B cell (primary cell): ENCODE data around the gene PCBP3. TPM values are rescaled to one million over a fixed set of nuclear protein-coding genes. Genes with fewer than 3 reads are reported as not detected.

Experiments
- ATAC-seq: fragments of 200-7000 bp; cut with Tn5 transposase; one replicate; pipeline ENCODE4 v1.10.0; 2021; ENCODE audit warnings: low read depth, mild to moderate bottlenecking, moderate number of reproducible peaks, moderate library complexity
- CTCF ChIA-PET: fragments of 350-600 bp; sonication (Branson Sonifier 250); formaldehyde crosslinking; loops from one replicate; lab custom pipeline; 2021; ENCODE audit warnings: antibody characterized with exemption, inconsistent platforms; lab: Charles Lee
- POLR2A ChIA-PET: fragments of 350-600 bp; sonication (Branson Sonifier 250); formaldehyde crosslinking; loops from one replicate; lab custom pipeline; 2021; ENCODE audit warnings: antibody characterized with exemption; lab: Charles Lee
- DNase-seq: peaks from one replicate; pipeline ENCODE4 v3.0.0; 2013
- H2AFZ ChIP-seq: 2 replicates; pipeline ENCODE4 v1.6.1; 2012; ENCODE audit warnings: mild to moderate bottlenecking, low read depth, low read length; ENCODE audit not compliant: insufficient read depth, poor library complexity, severe bottlenecking
- H3K27ac ChIP-seq, 2 donors: 1 replicate in 1 of 2; 2 replicates in 1 of 2; pipeline ENCODE4 v1.5.1; 2012 to 2013; ENCODE audit warnings: low read length in 2 of 2, mild to moderate bottlenecking in 2 of 2, moderate library complexity in 1 of 2
- H3K27me3 ChIP-seq, 4 experiments: fragments of 200-600 bp in 1 of 4; sonication (generic) in 1 of 4; replicated peaks in 1 of 4; 1 replicate in 2 of 4; 2 replicates in 2 of 4; pipeline versions ENCODE4 v1.6.1 to v1.7.0; 2013 to 2016; ENCODE audit warnings: low read length in 3 of 4, mild to moderate bottlenecking in 2 of 4, mixed read lengths in 1 of 4, moderate library complexity in 1 of 4; ENCODE audit not compliant: insufficient read depth in 4 of 4, control insufficient read depth in 3 of 4; ENCODE audit errors: control extremely low read depth in 1 of 4
- H3K36me3 ChIP-seq, 2 experiments: replicated peaks in 1 of 2; 1 replicate in 1 of 2; 2 replicates in 1 of 2; pipeline versions ENCODE4 v1.6.1 to v1.7.1; 2013; ENCODE audit warnings: low read length in 1 of 2; ENCODE audit not compliant: insufficient read depth in 2 of 2, control insufficient read depth in 1 of 2; ENCODE audit errors: control extremely low read depth in 1 of 2, extremely low read depth in 1 of 2
- H3K4me1 ChIP-seq, 2 donors: fragments of 200-600 bp in 1 of 2; sonication (generic) in 1 of 2; 1 replicate in 1 of 2; 2 replicates in 1 of 2; pipeline versions ENCODE4 v1.5.1 to v1.6.1; 2013 to 2017; ENCODE audit warnings: low read length in 2 of 2; ENCODE audit not compliant: control insufficient read depth in 2 of 2, insufficient read depth in 2 of 2
- H3K4me2 ChIP-seq: replicated peaks from 2 replicates; pipeline ENCODE3; 2012; ENCODE audit warnings: mild to moderate bottlenecking, low read depth, low read length; ENCODE audit not compliant: poor library complexity, severe bottlenecking
- H3K4me3 ChIP-seq, 5 experiments: fragments of 200-600 bp in 1 of 5; sonication (generic) in 1 of 5; 1 replicate in 3 of 5; 2 replicates in 2 of 5; pipeline versions ENCODE4 v1.5.1 to v1.7.0; 2011 to 2016; ENCODE audit warnings: low read length in 4 of 5, mild to moderate bottlenecking in 4 of 5, low read depth in 2 of 5, control low read depth in 1 of 5, moderate library complexity in 1 of 5; ENCODE audit not compliant: insufficient read depth in 1 of 5; ENCODE audit errors: control extremely low read depth in 1 of 5, extremely low read depth in 1 of 5
- H3K79me2 ChIP-seq: fragments of 200-600 bp; sonication (generic); one replicate; pipeline ENCODE4 v1.6.0; 2016; ENCODE audit warnings: low read length; ENCODE audit not compliant: control insufficient read depth, insufficient read depth
- H3K9ac ChIP-seq: fragments of 200-600 bp; sonication (generic); 2 replicates; pipeline ENCODE4 v1.6.1; 2017; ENCODE audit warnings: mild to moderate bottlenecking, low read length, moderate library complexity
- H3K9me3 ChIP-seq, 3 donors: one replicate each; pipeline versions ENCODE4 v1.6.1 to v1.7.1; 2013; ENCODE audit warnings: low read length in 2 of 3; ENCODE audit not compliant: control insufficient read depth in 2 of 3, insufficient read depth in 1 of 3; ENCODE audit errors: control extremely low read depth in 1 of 3
- H4K20me1 ChIP-seq: 2 replicates; pipeline ENCODE4 v1.6.0; 2012; ENCODE audit warnings: mild to moderate bottlenecking, low read length; ENCODE audit not compliant: insufficient read depth, control insufficient read depth, poor library complexity, severe bottlenecking
- H3K27ac Mint-ChIP-seq: one replicate; pipeline ENCODE4 v1.8.0; 2021; ENCODE audit warnings: mixed read lengths
- H3K27me3 Mint-ChIP-seq: one replicate; pipeline ENCODE4 v1.8.0; 2021; ENCODE audit warnings: mixed read lengths
- H3K4me1 Mint-ChIP-seq: one replicate; pipeline ENCODE4 v1.8.0; 2021; ENCODE audit warnings: mixed read lengths
- H3K4me3 Mint-ChIP-seq: one replicate; pipeline ENCODE4 v1.8.0; 2021; ENCODE audit warnings: mixed read lengths
- H3K9me3 Mint-ChIP-seq: one replicate; pipeline ENCODE4 v1.8.0; 2022; ENCODE audit warnings: mixed read lengths; ENCODE audit not compliant: insufficient read depth
- CTCF ChIP-seq: fragments of 200-600 bp; IDR thresholded peaks from one replicate; pipeline ENCODE4 v1.8.0; 2022; ENCODE audit warnings: antibody characterized with exemption, mild to moderate bottlenecking
- EZH2 ChIP-seq: IDR thresholded peaks from 2 replicates; pipeline ENCODE4 v1.6.1; 2012; ENCODE audit warnings: borderline replicate concordance, low read depth, mild to moderate bottlenecking, moderate library complexity, low read length; ENCODE audit not compliant: insufficient read depth, poor library complexity, severe bottlenecking
- WGBS: methylation state at CpG from one replicate; pipeline ENCODE4 v1.1.5; 2013; ENCODE audit warnings: missing lambda C conversion rate; ENCODE audit not compliant: insufficient coverage; 5-methylcytosine and 5-hydroxymethylcytosine counted together
- intact Hi-C: fragments of 100-400 bp; cut with micrococcal nuclease; formaldehyde crosslinking; loops from one replicate; pipeline ENCODE4 v1.10.0; 2022
- polyA plus RNA-seq: library from polyadenylated mRNA; depleted of rRNA; stranded (reverse); fragments of >200 nt; gene quantifications from 2 replicates; pipeline ENCODE4 v1.2.3, GENCODE V29; 2012
- total RNA-seq, 2 donors: library from RNA; stranded (reverse); fragments of 120-200 nt in 1 of 2; gene quantifications; 1 replicate in 1 of 2; 2 replicates in 1 of 2; pipeline versions ENCODE4 v1.2.3 to v1.2.4, GENCODE V29; 2013 to 2022

Gene PCBP3
- total and polyA plus RNA-seq, 2 donors (not counting 1 experiment from before 2014, with no cell fraction given), result 0.45 to 2.7 TPM

- no peak for DNase-seq
- WGBS, result 87% methylated on average over 27 of the region's 45 CpGs
- intact Hi-C loops, result no loop called here
- no peak overlapping the region for H2AFZ ChIP-seq
- no peak overlapping the region for H3K27ac ChIP-seq
- no peak overlapping the region for H3K4me3 ChIP-seq
- no peaks in the 10 kb centered on the region for H3K27me3 ChIP-seq
- no peaks in the 10 kb centered on the region for H3K4me1 ChIP-seq
- Mint-ChIP-seq H3K9me3 (no peaks in the 10 kb centered on the region), H3K27ac (no peak overlapping the region), H3K4me1 (no peaks in the 10 kb centered on the region), H3K27me3 (no peaks in the 10 kb centered on the region), H3K4me3 (no peak overlapping the region)
- no peak for ATAC-seq
- no peaks in the 10 kb centered on the region for H3K9me3 ChIP-seq
- no peaks in the 10 kb centered on the region for H3K79me2 ChIP-seq
- H3K4me2 ChIP-seq, result no peak overlapping the region
- TF ChIP-seq EZH2 (no peak), CTCF (no peak)
- H3K9ac ChIP-seq, result no peak overlapping the region
- ChIA-PET CTCF (no interaction called here), POLR2A (no interaction called here)
- no peaks in the 10 kb centered on the region for H3K36me3 ChIP-seq
- no peaks in the 10 kb centered on the region for H4K20me1 ChIP-seq
These were observed 347.4 kb downstream of the PCBP3 start for GRCh38 chr21:45990741-45991605.

GRCh38 chr21:45991606-45992300, 348.2 kb downstream of the PCBP3 start:
- no peaks in the 10 kb centered on the region for H3K27me3 ChIP-seq
- intact Hi-C loops, result no loop called here
- 89% methylated on average over 15 of the region's 18 CpGs for WGBS
- H3K4me2 ChIP-seq, result no peak overlapping the region
- H3K27ac ChIP-seq, result no peak overlapping the region
- TF ChIP-seq CTCF (no peak), EZH2 (no peak)
- H3K27ac Mint-ChIP-seq, result no peak overlapping the region
- no peak overlapping the region for H3K4me3 Mint-ChIP-seq
- H3K9me3 Mint-ChIP-seq, result no peaks in the 10 kb centered on the region
- no peak overlapping the region for H3K4me3 ChIP-seq
- H2AFZ ChIP-seq, result no peak overlapping the region
- no peak for ATAC-seq
- no peaks in the 10 kb centered on the region for H3K27me3 Mint-ChIP-seq
- H4K20me1 ChIP-seq, result no peaks in the 10 kb centered on the region
- no peak for DNase-seq
- POLR2A ChIA-PET, result no interaction called here
- no peaks in the 10 kb centered on the region for H3K4me1 ChIP-seq
- CTCF ChIA-PET, result no interaction called here
- no peaks in the 10 kb centered on the region for H3K79me2 ChIP-seq
- no peaks in the 10 kb centered on the region for H3K4me1 Mint-ChIP-seq
- no peaks in the 10 kb centered on the region for H3K9me3 ChIP-seq
- no peaks in the 10 kb centered on the region for H3K36me3 ChIP-seq
- H3K9ac ChIP-seq, result no peak overlapping the region
